CD8-positive, alpha-beta memory T cell (primary cell): ENCODE measurements around the gene ADAM10. TPM values are rescaled to one million over a fixed set of nuclear protein-coding genes. Genes with fewer than 3 reads are reported as not detected.

Experiments
- CTCF ChIA-PET: fragments of 350-600 bp; sonication (Branson Sonifier 250); formaldehyde crosslinking; loops from one replicate; lab custom pipeline; 2021; ENCODE audit warnings: antibody characterized with exemption; lab: Charles Lee
- POLR2A ChIA-PET: fragments of 350-600 bp; sonication (Branson Sonifier 250); formaldehyde crosslinking; loops from one replicate; lab custom pipeline; 2021; ENCODE audit warnings: antibody characterized with exemption; lab: Charles Lee
- DNase-seq, 5 donors: peaks; one replicate each; pipeline versions ENCODE4 v3.0.0 to v3.0.0-alpha.2; 2020 to 2022; ENCODE audit warnings: mixed read lengths in 1 of 5
- H3K27ac ChIP-seq: one replicate; pipeline ENCODE4 v1.7.0; 2013; ENCODE audit warnings: low read depth, mild to moderate bottlenecking, low read length, moderate library complexity
- H3K27me3 ChIP-seq: 2 replicates; pipeline ENCODE4 v1.7.0; 2013; ENCODE audit warnings: low read length, mild to moderate bottlenecking; ENCODE audit not compliant: insufficient read depth, poor library complexity, severe bottlenecking
- H3K36me3 ChIP-seq: 2 replicates; pipeline ENCODE4 v1.7.0; 2013; ENCODE audit warnings: mild to moderate bottlenecking, low read length, moderate library complexity; ENCODE audit not compliant: insufficient read depth
- H3K4me1 ChIP-seq: 2 replicates; pipeline ENCODE4 v1.7.0; 2013; ENCODE audit warnings: mild to moderate bottlenecking, low read length, moderate library complexity; ENCODE audit not compliant: insufficient read depth
- H3K4me3 ChIP-seq: 2 replicates; pipeline ENCODE4 v1.7.0; 2013; ENCODE audit warnings: mild to moderate bottlenecking, low read length
- H3K9me3 ChIP-seq: 2 replicates; pipeline ENCODE4 v1.7.0; 2013; ENCODE audit warnings: mild to moderate bottlenecking, low read length
- H3K27ac Mint-ChIP-seq, 8 donors: one replicate each; pipeline ENCODE4 v1.8.0; 2020 to 2021; ENCODE audit warnings: mixed read lengths in 8 of 8, mild to moderate bottlenecking in 6 of 8, inconsistent platforms in 3 of 8, moderate library complexity in 3 of 8
- H3K27me3 Mint-ChIP-seq, 2 donors: one replicate each; pipeline ENCODE4 v1.8.0; 2020 to 2021; ENCODE audit warnings: mixed read lengths in 2 of 2, mild to moderate bottlenecking in 1 of 2, moderate library complexity in 1 of 2
- H3K36me3 Mint-ChIP-seq, 3 donors: one replicate each; pipeline ENCODE4 v1.8.0; 2020 to 2021; ENCODE audit warnings: mixed read lengths in 3 of 3, inconsistent platforms in 1 of 3, mild to moderate bottlenecking in 1 of 3
- H3K4me1 Mint-ChIP-seq, 3 donors: one replicate each; pipeline ENCODE4 v1.8.0; 2020 to 2021; ENCODE audit warnings: mixed read lengths in 3 of 3, inconsistent platforms in 1 of 3, mild to moderate bottlenecking in 1 of 3
- H3K4me3 Mint-ChIP-seq, 7 donors: one replicate each; pipeline ENCODE4 v1.8.0; 2020 to 2021; ENCODE audit warnings: mixed read lengths in 7 of 7, mild to moderate bottlenecking in 6 of 7, moderate library complexity in 4 of 7, inconsistent platforms in 2 of 7
- H3K9me3 Mint-ChIP-seq, 5 donors: one replicate each; pipeline ENCODE4 v1.8.0; 2020 to 2022; ENCODE audit warnings: mixed read lengths in 5 of 5, mild to moderate bottlenecking in 3 of 5, moderate library complexity in 2 of 5, inconsistent platforms in 1 of 5
- polyA plus RNA-seq: library from polyadenylated mRNA; unstranded; fragments of 300-500 nt; fragmentation: Illumina TruSeq; gene quantifications from one replicate; pipeline ENCODE4 v1.2.3, GENCODE V29; 2021
- total RNA-seq, 2 experiments: library from RNA; stranded (reverse); gene quantifications; one replicate each; pipeline ENCODE4 v1.2.3, GENCODE V29; 2021

The ADAM10 gene
- total and polyA plus RNA-seq, 3 experiments from 2014 or later = 81.6 to 120 (median 86.6) TPM

- Histone ChIP-seq H3K4me3 (no peak overlapping the region), H3K27ac (no peak overlapping the region), H3K27me3 (no peaks in the 10 kb centered on the region), H3K36me3 (no peaks in the 10 kb centered on the region), H3K4me1 (peaks cover 48% of the 10 kb centered on the region), H3K9me3 (no peaks in the 10 kb centered on the region)
- Mint-ChIP-seq H3K36me3 (peaks cover 0 to 17% (median 4%) of the 10 kb centered on the region in 3 donors), H3K4me1 (peaks cover 64 to 86% (median 80%) of the 10 kb centered on the region in 3 donors), H3K27me3 (no peaks in the 10 kb centered on the region), H3K4me3 (peak overlapping the region in 2 of 7 donors; percentile 6 to 33), H3K9me3 (no peaks in the 10 kb centered on the region), H3K27ac (peak overlapping the region in 4 of 8 donors; percentile 51 to 83 (median 63))
- CTCF ChIA-PET = no interaction called here
- POLR2A ChIA-PET = no interaction called here
- DNase-seq = no peak
Measured at GRCh38 chr15:58732625-58733363, 16.7 kb downstream of the ADAM10 start.

- CTCF ChIA-PET = no interaction called here
- Mint-ChIP-seq H3K36me3 (peaks cover 0 to 17% (median 4%) of the 10 kb centered on the region in 3 donors), H3K9me3 (no peaks in the 10 kb centered on the region), H3K4me3 (peak overlapping the region in 3 of 7 donors; percentile 9 to 33 (median 9)), H3K4me1 (peaks cover 60 to 83% (median 76%) of the 10 kb centered on the region in 3 donors), H3K27ac (peak overlapping the region in 5 of 8 donors; percentile 18 to 85 (median 51)), H3K27me3 (no peaks in the 10 kb centered on the region)
- no peak overlapping the region for H3K4me3 ChIP-seq
- H3K27ac ChIP-seq = no peak overlapping the region
- H3K27me3 ChIP-seq = no peaks in the 10 kb centered on the region
- POLR2A ChIA-PET = no interaction called here
- peaks cover 42% of the 10 kb centered on the region for H3K4me1 ChIP-seq
- H3K9me3 ChIP-seq = no peaks in the 10 kb centered on the region
- DNase-seq = no peak
- no peaks in the 10 kb centered on the region for H3K36me3 ChIP-seq
Measured at GRCh38 chr15:58731756-58732535, 17.6 kb downstream of the ADAM10 start.

- POLR2A ChIA-PET = no interaction called here
- Mint-ChIP-seq H3K4me3 (peak overlapping the region in 1 of 7 donors; percentile 41), H3K27me3 (no peaks in the 10 kb centered on the region), H3K4me1 (peaks cover 50 to 70% (median 68%) of the 10 kb centered on the region in 3 donors), H3K36me3 (peaks cover 0 to 16% (median 7%) of the 10 kb centered on the region in 3 donors), H3K27ac (no peak overlapping the region), H3K9me3 (no peaks in the 10 kb centered on the region)
- Histone ChIP-seq H3K27me3 (no peaks in the 10 kb centered on the region), H3K27ac (no peak overlapping the region), H3K9me3 (no peaks in the 10 kb centered on the region), H3K36me3 (no peaks in the 10 kb centered on the region), H3K4me1 (peaks cover 21% of the 10 kb centered on the region), H3K4me3 (no peak overlapping the region)
- CTCF ChIA-PET = no interaction called here
- no peak for DNase-seq
Measured at GRCh38 chr15:58726867-58727266, 22.6 kb downstream of the ADAM10 start.

GRCh38 chr15:58724466-58724865 lies 25.0 kb downstream of the ADAM10 start:
- Histone ChIP-seq H3K4me3 (no peak overlapping the region), H3K4me1 (peaks cover 15% of the 10 kb centered on the region), H3K27me3 (no peaks in the 10 kb centered on the region), H3K27ac (no peak overlapping the region), H3K9me3 (no peaks in the 10 kb centered on the region), H3K36me3 (no peaks in the 10 kb centered on the region)
- peak overlapping the region in 2 of 7 donors; percentile 4 to 20 for H3K4me3 Mint-ChIP-seq
- H3K9me3 Mint-ChIP-seq = no peaks in the 10 kb centered on the region
- H3K4me1 Mint-ChIP-seq = peaks cover 53 to 73% (median 72%) of the 10 kb centered on the region in 3 donors
- no peaks in the 10 kb centered on the region for H3K27me3 Mint-ChIP-seq
- ChIA-PET POLR2A (no interaction called here), CTCF (no interaction called here)
- DNase-seq = peak in 1 of 5 donors; percentile 12
- H3K36me3 Mint-ChIP-seq = peaks cover 6 to 14% (median 11%) of the 10 kb centered on the region in 3 donors
- H3K27ac Mint-ChIP-seq = peak overlapping the region in 5 of 8 donors; percentile 2 to 56 (median 30)

- no peaks in the 10 kb centered on the region for H3K9me3 Mint-ChIP-seq
- Histone ChIP-seq H3K27ac (no peak overlapping the region), H3K4me3 (no peak overlapping the region), H3K36me3 (peaks cover 14% of the 10 kb centered on the region), H3K27me3 (no peaks in the 10 kb centered on the region), H3K9me3 (no peaks in the 10 kb centered on the region), H3K4me1 (no peaks in the 10 kb centered on the region)
- H3K4me1 Mint-ChIP-seq = peaks cover 28 to 55% (median 31%) of the 10 kb centered on the region in 3 donors
- CTCF ChIA-PET = no interaction called here
- POLR2A ChIA-PET = no interaction called here
- DNase-seq = no peak
- no peak overlapping the region for H3K4me3 Mint-ChIP-seq
- no peaks in the 10 kb centered on the region for H3K27me3 Mint-ChIP-seq
- H3K27ac Mint-ChIP-seq = peak overlapping the region in 1 of 8 donors; percentile 9
- H3K36me3 Mint-ChIP-seq = peaks cover 6 to 45% (median 15%) of the 10 kb centered on the region in 3 donors
Measured at GRCh38 chr15:58717357-58717756, 32.1 kb downstream of the ADAM10 start.

- Histone ChIP-seq H3K36me3 (peaks cover 14% of the 10 kb centered on the region), H3K4me3 (no peak overlapping the region), H3K27ac (no peak overlapping the region), H3K4me1 (no peaks in the 10 kb centered on the region), H3K9me3 (no peaks in the 10 kb centered on the region), H3K27me3 (no peaks in the 10 kb centered on the region)
- Mint-ChIP-seq H3K9me3 (no peaks in the 10 kb centered on the region), H3K4me1 (peaks cover 27 to 54% (median 29%) of the 10 kb centered on the region in 3 donors), H3K27me3 (no peaks in the 10 kb centered on the region), H3K36me3 (peaks cover 4 to 46% (median 13%) of the 10 kb centered on the region in 3 donors), H3K4me3 (no peak overlapping the region), H3K27ac (peak overlapping the region in 2 of 8 donors; percentile 20 to 37)
- ChIA-PET POLR2A (no interaction called here), CTCF (no interaction called here)
- no peak for DNase-seq
Measured at GRCh38 chr15:58716027-58716426, 33.5 kb downstream of the ADAM10 start.

GRCh38 chr15:58715266-58715917 lies 34.1 kb downstream of the ADAM10 start:
- POLR2A ChIA-PET = no interaction called here
- Mint-ChIP-seq H3K4me1 (peaks cover 25 to 53% (median 27%) of the 10 kb centered on the region in 3 donors), H3K27me3 (no peaks in the 10 kb centered on the region), H3K36me3 (peaks cover 0 to 50% (median 12%) of the 10 kb centered on the region in 3 donors), H3K9me3 (no peaks in the 10 kb centered on the region), H3K27ac (no peak overlapping the region), H3K4me3 (no peak overlapping the region)
- H3K9me3 ChIP-seq = no peaks in the 10 kb centered on the region
- H3K4me3 ChIP-seq = no peak overlapping the region
- H3K4me1 ChIP-seq = peaks cover 2% of the 10 kb centered on the region
- H3K27ac ChIP-seq = no peak overlapping the region
- CTCF ChIA-PET = no interaction called here
- H3K27me3 ChIP-seq = no peaks in the 10 kb centered on the region
- no peak for DNase-seq
- peaks cover 14% of the 10 kb centered on the region for H3K36me3 ChIP-seq
